Rectal smooth muscle tissue (tissue), 1 donor: Measurements from ENCODE around the gene PPFIBP2.

Source experiments
- H3K27ac ChIP-seq: one replicate; pipeline ENCODE4 v1.7.0; 2013; ENCODE audit warnings: low read depth, low read length, inconsistent platforms
- H3K27me3 ChIP-seq: one replicate; pipeline ENCODE4 v1.7.0; 2013; ENCODE audit warnings: low read length; ENCODE audit not compliant: control insufficient read depth, insufficient read depth
- H3K36me3 ChIP-seq: one replicate; pipeline ENCODE4 v1.7.0; 2013; ENCODE audit warnings: low read length; ENCODE audit not compliant: control insufficient read depth, insufficient read depth
- H3K4me1 ChIP-seq: one replicate; pipeline ENCODE4 v1.7.0; 2013; ENCODE audit warnings: low read length; ENCODE audit not compliant: control insufficient read depth, insufficient read depth
- H3K4me3 ChIP-seq: one replicate; pipeline ENCODE4 v1.7.0; 2013; ENCODE audit warnings: low read length
- H3K9ac ChIP-seq: one replicate; pipeline ENCODE4 v1.7.0; 2013; ENCODE audit warnings: low read length

PPFIBP2 gene

DNA sequence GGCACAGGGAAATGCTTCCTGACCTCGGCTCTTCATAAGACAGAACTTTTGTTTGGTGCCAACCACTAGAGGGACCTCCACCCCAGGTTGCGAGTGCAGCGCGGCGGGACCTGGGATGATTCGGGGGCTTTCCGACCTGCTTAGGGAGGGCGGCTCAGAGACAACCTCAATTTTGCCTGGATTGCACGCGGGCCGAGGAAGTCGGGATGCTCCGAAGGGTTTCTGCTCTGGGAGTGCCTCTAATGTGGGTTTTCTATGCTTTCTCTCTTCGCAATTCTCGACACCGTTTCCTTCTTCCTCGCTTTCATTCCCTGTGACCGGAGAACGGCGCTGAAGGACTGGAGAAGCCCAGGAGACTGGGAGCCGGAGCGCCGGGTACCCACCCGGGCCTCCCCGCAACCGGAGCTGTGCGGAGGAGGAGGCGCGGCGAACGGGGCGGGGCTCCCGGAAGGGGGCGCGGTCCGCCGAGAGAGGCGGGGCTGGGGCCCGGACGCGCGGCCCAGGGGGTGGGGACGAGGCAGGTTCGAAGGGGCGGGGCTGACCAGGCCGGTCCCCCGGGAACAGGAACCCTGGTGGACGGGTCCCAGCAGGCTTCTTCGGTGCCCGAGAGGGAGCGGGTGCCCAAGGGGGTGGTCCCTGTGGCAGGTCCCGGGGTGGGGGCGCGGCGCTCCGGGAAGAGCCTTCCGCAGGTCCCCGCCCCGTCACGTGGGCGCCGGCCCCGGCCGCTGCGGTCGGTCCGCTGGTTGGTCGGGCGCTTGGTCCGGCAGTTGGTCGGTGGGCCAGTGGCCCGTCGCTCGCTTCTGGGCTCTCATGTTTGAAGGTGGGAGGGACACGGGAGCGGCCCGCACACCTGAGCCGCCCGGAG, at the start of gene PPFIBP2:
PPFIBP2 (plus strand) TSS at position 766 of the 865 bp plus-strand sequence. CDS start 35,477 bp downstream, outside the sequence.
- Histone ChIP-seq H3K9ac (peak within 1 kb of the TSS; percentile 42), H3K27ac (peak within 1 kb of the TSS; percentile 84), H3K27me3 (no peaks in the 10 kb centered on the region), H3K36me3 (no peaks in the 10 kb centered on the region), H3K4me1 (peaks cover 8% of the 10 kb centered on the region), H3K4me3 (peak within 1 kb of the TSS; percentile 95)

DNA sequence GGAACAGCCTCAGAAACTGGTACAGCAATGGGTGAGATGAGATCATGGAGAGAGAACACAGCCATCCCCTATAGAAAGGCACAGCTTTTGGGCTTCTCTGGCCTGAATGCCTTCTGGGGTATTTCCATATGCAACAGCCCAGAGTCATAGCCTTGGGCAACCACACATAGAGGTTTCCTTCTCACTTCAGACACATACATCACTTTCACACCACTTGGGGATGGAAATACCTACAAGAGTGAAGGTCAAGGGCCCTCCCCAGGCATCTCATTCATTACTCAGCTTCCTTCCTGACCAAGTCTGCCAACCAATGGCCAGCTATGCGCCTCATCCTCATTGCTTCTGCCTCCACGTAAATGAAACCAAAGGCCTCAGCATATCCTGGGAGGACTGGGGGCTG, 46.1 kb upstream of the PPFIBP2 start:
- Histone ChIP-seq H3K9ac (no peak overlapping the region), H3K27ac (no peak overlapping the region), H3K4me1 (no peaks in the 10 kb centered on the region), H3K27me3 (no peaks in the 10 kb centered on the region), H3K4me3 (no peak overlapping the region), H3K36me3 (no peaks in the 10 kb centered on the region)

DNA sequence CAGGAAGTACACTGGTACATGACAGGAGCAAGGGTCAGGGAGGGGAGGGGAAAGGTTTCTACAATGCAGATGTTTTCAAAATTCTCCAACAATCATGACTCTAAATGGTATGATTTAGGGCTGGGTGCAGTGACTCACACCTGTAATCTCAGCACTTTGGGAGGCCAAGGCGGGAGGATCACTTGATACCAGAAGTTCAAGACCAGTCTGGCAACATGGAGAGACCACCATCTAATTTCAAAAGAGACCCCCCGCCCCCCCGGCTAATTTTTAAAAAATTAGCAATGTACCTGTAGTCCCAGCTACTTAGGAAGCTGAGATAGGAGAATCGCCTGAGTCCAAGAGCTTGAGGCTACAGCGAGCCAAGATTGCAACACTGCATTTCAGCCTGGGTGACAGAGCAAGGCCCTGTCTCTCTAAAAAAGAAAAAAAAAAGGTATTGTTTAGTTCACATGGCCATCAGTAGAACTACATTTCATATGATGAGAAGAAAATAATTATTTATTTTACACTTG, 44.4 kb upstream of the PPFIBP2 start:
- H3K4me1 ChIP-seq: no peaks in the 10 kb centered on the region
- H3K27ac ChIP-seq: no peak overlapping the region
- H3K27me3 ChIP-seq: no peaks in the 10 kb centered on the region
- H3K4me3 ChIP-seq: no peak overlapping the region
- no peak overlapping the region for H3K9ac ChIP-seq
- H3K36me3 ChIP-seq: no peaks in the 10 kb centered on the region

DNA sequence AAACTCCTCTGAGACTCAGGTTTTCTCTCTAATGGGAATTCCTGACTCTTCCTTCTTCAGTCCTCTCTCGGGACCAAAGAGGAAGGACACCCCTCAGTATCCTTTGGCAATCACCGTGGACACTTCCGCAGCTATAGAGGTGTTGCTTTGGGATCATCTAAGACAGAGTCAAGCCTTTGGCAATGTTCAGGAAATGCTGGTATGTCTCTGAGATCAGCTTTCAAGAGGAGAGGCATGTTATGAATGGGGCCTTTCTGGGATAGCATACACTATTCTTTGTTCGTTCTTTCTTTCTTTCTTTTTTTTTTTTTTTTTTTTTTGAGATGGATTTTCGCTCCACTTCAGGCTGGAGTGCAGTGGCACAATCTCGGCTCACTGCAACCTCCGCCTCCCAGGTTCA, 42.7 kb upstream of the PPFIBP2 start:
- Histone ChIP-seq H3K27me3 (no peaks in the 10 kb centered on the region), H3K4me3 (no peak overlapping the region), H3K27ac (no peak overlapping the region), H3K4me1 (no peaks in the 10 kb centered on the region), H3K9ac (no peak overlapping the region), H3K36me3 (no peaks in the 10 kb centered on the region)

DNA sequence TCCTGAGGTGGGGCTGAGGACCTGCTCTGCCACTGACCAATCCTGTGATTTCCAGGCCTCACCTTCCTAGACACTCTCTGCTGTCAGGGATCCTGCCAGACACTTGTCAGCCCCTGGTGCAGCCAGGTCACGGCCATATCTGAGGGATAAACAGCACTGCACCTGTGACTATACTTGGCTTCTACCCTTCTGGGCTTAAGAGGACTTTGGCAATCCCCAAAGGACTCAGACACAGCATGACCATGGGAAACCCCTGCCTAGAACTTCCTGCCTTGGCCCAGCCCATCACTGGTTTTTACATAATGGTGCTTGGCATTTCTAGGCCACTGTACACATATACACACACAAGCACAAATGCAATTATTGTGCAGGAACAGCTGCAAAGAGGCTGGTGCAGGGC, 40.1 kb upstream of the PPFIBP2 start:
- no peaks in the 10 kb centered on the region for H3K36me3 ChIP-seq
- H3K9ac ChIP-seq: no peak overlapping the region
- H3K4me1 ChIP-seq: no peaks in the 10 kb centered on the region
- H3K27ac ChIP-seq: no peak overlapping the region
- H3K4me3 ChIP-seq: no peak overlapping the region
- no peaks in the 10 kb centered on the region for H3K27me3 ChIP-seq

DNA sequence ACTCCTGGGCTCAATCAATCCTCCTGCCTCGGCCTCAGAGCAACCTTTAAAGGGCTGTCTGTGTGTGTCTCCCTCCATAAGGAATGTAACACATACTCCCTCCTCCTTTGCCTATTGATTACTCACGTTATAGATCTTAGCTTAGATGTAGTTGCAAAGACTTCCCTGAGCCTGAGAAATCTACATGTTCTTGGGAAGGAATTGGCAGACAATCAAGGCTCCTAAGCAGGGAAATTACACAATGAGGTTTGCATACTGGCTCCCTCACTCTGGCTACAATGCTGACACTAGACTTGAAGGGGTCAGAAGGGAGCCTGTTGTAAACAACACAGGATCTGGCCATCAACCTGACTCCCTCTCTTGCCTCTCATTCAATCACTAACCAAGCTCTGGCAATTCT, 33.7 kb upstream of the PPFIBP2 start:
- H3K4me3 ChIP-seq: no peak overlapping the region
- H3K9ac ChIP-seq: no peak overlapping the region
- no peaks in the 10 kb centered on the region for H3K36me3 ChIP-seq
- no peaks in the 10 kb centered on the region for H3K27me3 ChIP-seq
- H3K4me1 ChIP-seq: no peaks in the 10 kb centered on the region
- no peak overlapping the region for H3K27ac ChIP-seq

DNA sequence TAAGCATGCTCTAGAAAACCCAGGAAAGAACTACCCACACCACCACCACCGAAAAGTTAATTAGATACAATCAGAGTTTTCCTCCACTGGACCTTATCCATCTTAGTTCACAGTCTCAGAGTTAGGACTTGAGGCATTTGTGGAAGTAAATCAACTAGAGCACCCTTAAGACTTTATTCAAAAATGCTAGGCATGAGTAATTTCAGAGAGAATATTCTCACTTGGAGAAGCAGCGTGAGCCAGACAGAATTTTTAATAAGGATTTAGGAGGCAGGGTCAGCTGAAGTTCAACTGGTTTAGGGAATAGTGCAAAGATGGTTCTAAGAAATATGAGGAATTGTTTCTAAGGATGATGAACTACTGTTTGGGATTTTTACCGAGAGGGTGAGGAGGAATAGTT, 29.7 kb upstream of the PPFIBP2 start:
- Histone ChIP-seq H3K36me3 (no peaks in the 10 kb centered on the region), H3K27ac (no peak overlapping the region), H3K4me3 (no peak overlapping the region), H3K9ac (no peak overlapping the region), H3K27me3 (no peaks in the 10 kb centered on the region), H3K4me1 (no peaks in the 10 kb centered on the region)

DNA sequence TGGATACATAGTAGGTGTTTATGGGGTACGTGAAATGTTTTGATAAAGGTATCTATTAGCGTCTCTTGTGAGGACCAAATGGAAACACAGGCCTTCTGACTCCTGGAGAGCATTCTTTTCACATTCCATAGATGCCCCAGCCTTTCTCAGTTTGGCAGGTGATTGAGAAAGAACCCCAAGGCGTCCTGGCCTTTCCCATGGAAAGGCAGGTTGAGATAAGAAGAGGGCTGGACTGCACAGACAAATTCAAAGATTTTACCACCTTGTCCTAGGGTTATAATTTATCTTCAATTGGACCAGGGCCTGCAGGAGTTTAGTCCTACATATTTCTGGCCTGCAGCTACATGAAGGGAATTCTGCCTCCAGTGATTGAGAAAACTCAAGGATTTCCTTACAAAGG, 29.2 kb upstream of the PPFIBP2 start:
- Histone ChIP-seq H3K27me3 (no peaks in the 10 kb centered on the region), H3K36me3 (no peaks in the 10 kb centered on the region), H3K9ac (no peak overlapping the region), H3K4me3 (no peak overlapping the region), H3K27ac (no peak overlapping the region), H3K4me1 (no peaks in the 10 kb centered on the region)

DNA sequence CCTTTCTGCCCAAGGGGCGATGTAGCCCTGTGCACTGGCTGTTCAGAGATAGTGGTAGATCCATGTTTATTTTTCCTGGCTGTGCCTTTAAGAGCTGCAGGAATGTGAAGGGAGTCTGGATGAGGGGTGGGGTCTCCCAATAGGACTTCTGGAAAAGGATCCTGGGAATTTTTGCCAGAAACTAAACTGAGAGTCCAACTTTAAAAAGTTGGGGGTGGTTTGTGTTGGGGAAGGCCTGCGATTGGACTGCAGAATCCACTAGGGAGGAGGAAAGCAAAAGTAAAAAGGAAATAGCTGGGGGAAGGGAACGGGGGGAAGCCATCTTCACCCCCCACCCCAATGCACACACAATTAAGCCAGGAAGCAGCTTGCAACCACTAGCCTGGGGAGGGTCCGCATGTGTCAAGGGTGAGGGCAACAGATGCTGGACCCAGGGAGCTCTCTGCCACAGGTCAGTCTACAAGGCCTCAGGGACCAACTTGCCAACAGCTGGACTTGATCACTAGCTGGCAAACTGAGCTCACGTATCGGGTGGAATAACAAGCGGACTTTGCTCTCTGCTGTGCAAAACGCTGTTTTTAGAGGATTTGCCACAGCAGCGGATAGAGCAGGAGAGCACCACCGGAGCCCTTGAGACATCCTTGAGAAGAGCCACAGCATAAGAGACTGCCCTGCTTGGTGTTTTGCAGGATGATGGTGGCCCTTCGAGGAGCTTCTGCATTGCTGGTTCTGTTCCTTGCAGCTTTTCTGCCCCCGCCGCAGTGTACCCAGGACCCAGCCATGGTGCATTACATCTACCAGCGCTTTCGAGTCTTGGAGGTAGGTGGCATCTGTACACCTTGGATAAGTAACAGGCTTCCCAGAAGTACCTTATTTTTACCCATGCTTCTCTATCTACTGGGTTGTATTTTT, 28.4 kb upstream of the PPFIBP2 start, which contains the start of gene OLFML1:
OLFML1 (plus strand) TSS at position 321 of the 912 bp plus-strand sequence; CDS start at position 691, 370 bp downstream.
- no peak within 1 kb of the TSS for H3K9ac ChIP-seq
- no peaks in the 10 kb centered on the region for H3K27me3 ChIP-seq
- peak within 1 kb of the TSS; percentile 62 for H3K4me3 ChIP-seq
- H3K27ac ChIP-seq: no peak within 1 kb of the TSS
- no peaks in the 10 kb centered on the region for H3K4me1 ChIP-seq
- no peaks in the 10 kb centered on the region for H3K36me3 ChIP-seq

DNA sequence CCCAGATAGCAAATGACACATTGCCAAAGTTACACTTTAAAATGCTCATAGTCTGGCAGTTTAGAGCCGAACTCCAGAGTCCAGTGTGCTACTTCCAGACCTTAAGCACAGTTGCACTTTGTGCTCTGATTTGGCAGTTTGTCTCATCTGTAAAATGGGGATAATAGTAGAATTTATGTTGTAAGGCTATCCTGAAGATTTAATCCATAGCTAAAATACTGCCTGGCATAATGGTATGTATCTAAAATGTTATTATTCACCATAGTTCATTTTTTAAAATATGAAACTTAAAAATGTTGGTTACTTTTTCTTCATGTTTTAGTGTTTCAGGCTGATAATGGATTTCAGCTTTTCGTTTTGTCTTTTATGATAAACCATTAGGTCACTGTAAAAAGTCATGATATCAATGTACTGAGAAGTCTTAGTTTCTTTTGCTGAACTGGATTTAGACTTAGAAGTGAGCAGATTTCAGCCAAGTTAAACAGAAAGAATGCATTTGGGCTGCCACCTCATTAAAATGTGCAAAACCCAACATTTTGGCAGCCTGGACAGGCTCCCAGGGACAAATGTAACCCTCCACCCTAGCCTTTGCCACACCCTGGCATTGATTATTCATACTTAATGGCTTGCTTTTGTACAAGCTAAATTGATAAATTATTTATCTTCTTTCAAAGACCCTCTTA, 27.6 kb upstream of the PPFIBP2 start:
- Histone ChIP-seq H3K4me3 (peak overlapping the region; percentile 62), H3K4me1 (no peaks in the 10 kb centered on the region), H3K27me3 (no peaks in the 10 kb centered on the region), H3K9ac (no peak overlapping the region), H3K27ac (no peak overlapping the region), H3K36me3 (no peaks in the 10 kb centered on the region)

DNA sequence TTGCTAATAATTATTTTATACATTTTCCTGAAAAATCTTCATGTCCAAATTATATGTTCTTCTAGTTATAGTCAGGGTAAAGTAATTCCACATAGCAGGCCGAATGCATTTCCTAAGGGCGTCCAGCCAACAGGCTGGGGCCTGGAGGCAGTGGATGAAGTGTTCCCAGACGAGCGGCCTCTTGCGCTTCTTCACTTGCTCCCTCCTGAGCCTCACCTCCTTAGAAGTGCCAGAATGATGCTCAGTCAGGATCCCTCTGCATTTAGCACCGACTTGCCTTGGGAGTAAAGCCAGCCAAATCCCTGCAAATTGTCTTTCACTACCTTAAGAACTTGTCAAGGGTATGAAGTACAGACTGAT, 27.0 kb upstream of the PPFIBP2 start:
- Histone ChIP-seq H3K4me1 (no peaks in the 10 kb centered on the region), H3K9ac (no peak overlapping the region), H3K27me3 (no peaks in the 10 kb centered on the region), H3K27ac (no peak overlapping the region), H3K36me3 (no peaks in the 10 kb centered on the region), H3K4me3 (no peak overlapping the region)

DNA sequence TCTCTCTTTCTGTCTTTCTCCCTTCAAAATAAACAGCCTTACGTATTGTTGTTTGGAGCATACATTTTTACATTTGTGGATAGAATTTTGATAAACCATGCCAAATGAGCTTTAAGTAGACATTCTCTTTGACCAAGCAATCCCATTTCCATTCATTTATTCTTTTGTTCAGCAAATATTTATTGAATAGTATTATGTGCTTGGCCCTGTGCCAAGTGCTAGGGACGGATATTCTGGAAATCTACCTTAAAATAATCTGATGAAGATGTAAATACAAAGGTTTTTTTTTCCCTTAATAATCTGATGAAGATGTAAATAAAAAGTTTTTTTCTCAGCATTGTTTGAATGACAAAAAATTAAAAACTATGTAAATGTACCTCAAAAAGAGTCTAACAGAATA, 26.4 kb upstream of the PPFIBP2 start:
- Histone ChIP-seq H3K9ac (no peak overlapping the region), H3K36me3 (no peaks in the 10 kb centered on the region), H3K27ac (no peak overlapping the region), H3K4me1 (no peaks in the 10 kb centered on the region), H3K4me3 (no peak overlapping the region), H3K27me3 (no peaks in the 10 kb centered on the region)
